H1 (cell line): ENCODE measurements around the gene POU2F1. TPM values are rescaled to one million over a fixed set of nuclear protein-coding genes. Genes with fewer than 3 reads are reported as not detected.

Experiments
- CTCF ChIA-PET: fragments of 300-600 bp; sonication (Branson Sonifier 250); formaldehyde crosslinking; loops from one replicate; lab custom pipeline; 2021; ENCODE audit not compliant: partially characterized antibody; lab: Charles Lee
- POLR2A ChIA-PET: fragments of 300-600 bp; sonication (Branson Sonifier 250); formaldehyde crosslinking; loops from one replicate; lab custom pipeline; 2021; ENCODE audit warnings: inconsistent platforms; ENCODE audit not compliant: partially characterized antibody; lab: Charles Lee
- DNase-seq, 2 experiments: peaks; one replicate each; pipeline versions ENCODE4 v3.0.0 to v3.0.0-alpha.2; 2010 to 2022; ENCODE audit warnings: low spot score in 2 of 2, low read depth in 1 of 2, mixed read lengths in 1 of 2
- FAIRE-seq: peaks from 2 replicates; lab custom pipeline; 2011; peaks lifted over from hg19 to GRCh38; lab: Jason Lieb, UNC
- H2AFZ ChIP-seq: 2 replicates; pipeline ENCODE4 v1.8.1; 2012; ENCODE audit warnings: low read length, inconsistent platforms
- H2AK5ac ChIP-seq: 2 replicates; pipeline ENCODE4 v1.6.1; 2013; ENCODE audit warnings: low read depth, low read length
- H2BK120ac ChIP-seq: replicated peaks from 2 replicates; pipeline ENCODE3; 2013; ENCODE audit warnings: low read depth, low read length, inconsistent platforms
- H2BK12ac ChIP-seq: 2 replicates; pipeline ENCODE4 v1.6.1; 2013; ENCODE audit warnings: low read depth, low read length
- H2BK15ac ChIP-seq: 2 replicates; pipeline ENCODE4 v1.6.1; 2013; ENCODE audit warnings: low read length
- H2BK20ac ChIP-seq: 2 replicates; pipeline ENCODE4 v1.6.1; 2013; ENCODE audit warnings: low read length
- H2BK5ac ChIP-seq: 2 replicates; pipeline ENCODE4 v1.6.1; 2013; ENCODE audit warnings: low read depth, low read length
- H3K14ac ChIP-seq: 2 replicates; pipeline ENCODE4 v1.6.1; 2013; ENCODE audit warnings: inconsistent platforms; ENCODE audit not compliant: insufficient read length
- H3K18ac ChIP-seq: 2 replicates; pipeline ENCODE4 v1.6.1; 2013; ENCODE audit warnings: low read length; ENCODE audit errors: extremely low read depth
- H3K23ac ChIP-seq: 2 replicates; pipeline ENCODE4 v1.6.1; 2013; ENCODE audit warnings: inconsistent platforms; ENCODE audit not compliant: insufficient read length
- H3K23me2 ChIP-seq: 2 replicates; pipeline ENCODE4 v1.6.1; 2013; ENCODE audit warnings: low read depth, low read length
- H3K27ac ChIP-seq: 2 replicates; pipeline ENCODE4 v1.6.1; 2011; ENCODE audit warnings: low read depth, low read length, inconsistent platforms
- H3K27me3 ChIP-seq, 4 experiments: replicated peaks in 1 of 4; 1 replicate in 1 of 4; 2 replicates in 3 of 4; pipeline versions ENCODE4 v1.6.1 to v1.8.1; 2011 to 2013; ENCODE audit warnings: low read length in 3 of 4, mild to moderate bottlenecking in 3 of 4, inconsistent platforms in 2 of 4, mixed read lengths in 2 of 4, moderate library complexity in 1 of 4; ENCODE audit not compliant: control insufficient read depth in 3 of 4, insufficient read depth in 3 of 4; ENCODE audit errors: extremely low read depth in 1 of 4
- H3K36me3 ChIP-seq, 4 experiments: 2 replicates each; pipeline versions ENCODE4 v1.6.1 to v1.8.1; 2011 to 2013; ENCODE audit warnings: mild to moderate bottlenecking in 4 of 4, low read length in 3 of 4, moderate library complexity in 2 of 4, control low read depth in 1 of 4, inconsistent platforms in 1 of 4; ENCODE audit not compliant: insufficient read depth in 4 of 4, control insufficient read depth in 2 of 4
- H3K4ac ChIP-seq: replicated peaks from 2 replicates; pipeline ENCODE3; 2013; ENCODE audit warnings: low read length, low read depth, mixed read lengths, inconsistent platforms; ENCODE audit not compliant: insufficient read length
- H3K4me1 ChIP-seq, 4 experiments: replicated peaks in 1 of 4; 1 replicate in 1 of 4; 2 replicates in 3 of 4; pipeline versions ENCODE4 v1.6.1 to v1.8.1; 2011 to 2013; ENCODE audit warnings: low read length in 3 of 4, inconsistent platforms in 2 of 4, mixed read lengths in 1 of 4; ENCODE audit not compliant: insufficient read depth in 4 of 4, control insufficient read depth in 3 of 4
- H3K4me2 ChIP-seq, 2 experiments: 2 replicates each; pipeline versions ENCODE4 v1.6.1 to v1.8.1; 2011 to 2013; ENCODE audit warnings: low read depth in 2 of 2, low read length in 2 of 2, control low read depth in 1 of 2, inconsistent platforms in 1 of 2, mild to moderate bottlenecking in 1 of 2; ENCODE audit not compliant: insufficient read depth in 1 of 2
- H3K4me3 ChIP-seq, 4 experiments: fragments of 200-600, 300-600 bp in 1 of 4; sonication (generic), shearing (Covaris generic), sonication (Bioruptor Twin) in 1 of 4; 2 replicates each; pipeline versions ENCODE4 v1.5.1 to v1.8.1; 2011 to 2016; ENCODE audit warnings: low read length in 4 of 4, low read depth in 3 of 4, control low read depth in 2 of 4, inconsistent platforms in 2 of 4, mild to moderate bottlenecking in 2 of 4, mixed read lengths in 1 of 4, moderate library complexity in 1 of 4; ENCODE audit not compliant: insufficient read depth in 2 of 4; ENCODE audit errors: extremely low read depth in 1 of 4
- H3K56ac ChIP-seq: replicated peaks from 2 replicates; pipeline ENCODE3; 2013; ENCODE audit warnings: low read depth, mild to moderate bottlenecking, mixed read lengths, low read length, inconsistent platforms; ENCODE audit not compliant: insufficient read length
- H3K79me1 ChIP-seq: 2 replicates; pipeline ENCODE4 v1.6.1; 2013; ENCODE audit warnings: low read depth, low read length, control low read depth
- H3K79me2 ChIP-seq, 2 experiments: 2 replicates each; pipeline versions ENCODE4 v1.6.1 to v1.8.1; 2012 to 2013; ENCODE audit warnings: low read length in 2 of 2, mild to moderate bottlenecking in 2 of 2, inconsistent platforms in 1 of 2; ENCODE audit not compliant: insufficient read depth in 2 of 2, control insufficient read depth in 1 of 2
- H3K9ac ChIP-seq, 4 experiments: replicated peaks in 1 of 4; 1 replicate in 1 of 4; 2 replicates in 3 of 4; pipeline versions ENCODE4 v1.6.1 to v1.8.1; 2011 to 2013; ENCODE audit warnings: low read depth in 3 of 4, low read length in 3 of 4, control low read depth in 2 of 4, mild to moderate bottlenecking in 2 of 4, moderate library complexity in 2 of 4, inconsistent platforms in 1 of 4; ENCODE audit errors: extremely low read depth in 1 of 4
- H3K9me3 ChIP-seq, 2 experiments: 2 replicates each; pipeline versions ENCODE4 v1.6.1 to v1.8.1; 2012 to 2013; ENCODE audit warnings: mild to moderate bottlenecking in 2 of 2, moderate library complexity in 2 of 2, control low read depth in 1 of 2, inconsistent platforms in 1 of 2, low read depth in 1 of 2, low read length in 1 of 2, mixed read lengths in 1 of 2; ENCODE audit not compliant: insufficient read depth in 2 of 2
- H4K20me1 ChIP-seq, 2 experiments: replicated peaks in 1 of 2; 2 replicates each; pipeline versions ENCODE3 to v1.8.1; 2011 to 2013; ENCODE audit warnings: inconsistent platforms in 2 of 2, low read length in 2 of 2, mild to moderate bottlenecking in 1 of 2; ENCODE audit not compliant: insufficient read depth in 2 of 2, control insufficient read depth in 1 of 2
- H4K5ac ChIP-seq: 2 replicates; pipeline ENCODE4 v1.6.1; 2013; ENCODE audit warnings: low read length, low read depth, mixed read lengths, inconsistent platforms; ENCODE audit not compliant: insufficient read length
- H4K8ac ChIP-seq: 2 replicates; pipeline ENCODE4 v1.8.0; 2013; ENCODE audit warnings: mild to moderate bottlenecking, moderate library complexity, low read length, inconsistent platforms; ENCODE audit not compliant: insufficient read depth; ENCODE audit errors: extremely low read depth
- H4K91ac ChIP-seq: replicated peaks from 2 replicates; pipeline ENCODE3; 2013; ENCODE audit warnings: low read length, mixed read lengths, inconsistent platforms; ENCODE audit not compliant: insufficient read length
- EGR1 ChIP-seq: IDR thresholded peaks from 2 replicates; pipeline ENCODE4 v1.6.1; 2011; ENCODE audit warnings: low read depth, low read length, borderline replicate concordance
- GABPA ChIP-seq: IDR thresholded peaks from 2 replicates; pipeline ENCODE4 v1.6.1; 2011; ENCODE audit warnings: mild to moderate bottlenecking, low read length, moderate library complexity, borderline replicate concordance; ENCODE audit not compliant: insufficient read depth
- WGBS, 2 experiments: shearing (Covaris generic) in 1 of 2; methylation state at CpG; one replicate each; pipeline versions ENCODE4 v1.1.6 to v1.1.7; 2013 to 2015; ENCODE audit warnings: low lambda C conversion rate in 2 of 2, mixed read lengths in 2 of 2, inconsistent platforms in 1 of 2, low coverage in 1 of 2, missing lambda C conversion rate in 1 of 2; ENCODE audit not compliant: insufficient replicate concordance in 2 of 2, insufficient coverage in 1 of 2, insufficient read length in 1 of 2; ENCODE audit errors: extremely low coverage in 1 of 2, missing lambda C conversion rate in 1 of 2; 5-methylcytosine and 5-hydroxymethylcytosine counted together
- polyA plus RNA-seq, 7 experiments: library from polyadenylated mRNA; depleted of rRNA in 3 of 7; stranded (reverse) in 5 of 7; unstranded in 2 of 7; fragments of >200 nt in 5 of 7; fragments of 200-250 nt in 2 of 7; gene quantifications; 1 replicate in 5 of 7; 2 replicates in 1 of 7; 4 replicates in 1 of 7; pipeline versions ENCODE4 v1.2.1 to v1.2.3, GENCODE V29; 2011 to 2013; ENCODE audit warnings: missing spikeins in 2 of 7, mixed read lengths in 2 of 7
- total RNA-seq: library from RNA; stranded (reverse); fragmentation: NEBNext Ultra II Directional; extraction: Animal tissue kit (Norgen Biotek cat#: 25700); gene quantifications from 2 replicates; pipeline ENCODE4 v1.2.1, GENCODE V29; 2021

POU2F1 gene
- total and polyA plus RNA-seq, 2 of the 8 experiments (the other 6 are each of a cell fraction or from before 2014, with no cell fraction given) = 37.0 to 57.2 TPM

GRCh38 chr1:167404161-167404888 lies 183.6 kb downstream of the POU2F1 start:
- Histone ChIP-seq H3K23ac (no peak overlapping the region), H3K4ac (no peak overlapping the region), H2BK12ac (no peak overlapping the region), H3K27ac (no peak overlapping the region), H4K5ac (no peak overlapping the region), H2BK15ac (no peak overlapping the region), H3K23me2 (no peaks in the 10 kb centered on the region)
- WGBS, 2 experiments = 86% methylated on average over 4 of the region's 4 CpGs; no CpG with 5 or more reads in 1 of the 2 experiments
- no peak for TF ChIP-seq EGR1
- no peak for TF ChIP-seq GABPA
- TF ChIP-seq, all 59 proteins: peak for 0
- DNase-seq (no peak), FAIRE-seq (no peak)
- no peak overlapping the region for H3K18ac ChIP-seq
- H2BK5ac ChIP-seq = no peak overlapping the region
- no peak overlapping the region for H3K9ac ChIP-seq
- H4K91ac ChIP-seq = no peak overlapping the region
- no peak overlapping the region for H3K14ac ChIP-seq
- H3K79me1 ChIP-seq = no peaks in the 10 kb centered on the region
- no peak overlapping the region for H3K56ac ChIP-seq
- POLR2A ChIA-PET = no interaction called here
- no peak overlapping the region for H4K8ac ChIP-seq
- no peak overlapping the region for H3K4me3 ChIP-seq
- H2AK5ac ChIP-seq = no peak overlapping the region
- H3K4me2 ChIP-seq = no peak overlapping the region
- peaks cover 1 to 3% of the 10 kb centered on the region in 2 experiments for H4K20me1 ChIP-seq
- H2AFZ ChIP-seq = no peak overlapping the region
- peaks cover 0 to 20% (median 3%) of the 10 kb centered on the region in 4 experiments; a peak in 5 of 8 replicates for H3K36me3 ChIP-seq
- H3K27me3 ChIP-seq = no peaks in the 10 kb centered on the region
- CTCF ChIA-PET = interaction anchor here (0.6 to 5.9 kb wide), 6 partner anchors 27 to 347 kb away, joined by 3 to 47 read pairs (median 3); no protein-coding TSS in a partner anchor
- no peaks in the 10 kb centered on the region for H3K79me2 ChIP-seq
- no peak overlapping the region for H2BK120ac ChIP-seq
- no peak overlapping the region for H2BK20ac ChIP-seq
- H3K4me1 ChIP-seq = no peaks in the 10 kb centered on the region
- no peaks in the 10 kb centered on the region for H3K9me3 ChIP-seq
